ENCODE data around the gene SLC66A1.

GRCh38 chr1:19337289-19337688 is 25.2 kb downstream of the SLC66A1 start:
- TF ChIP-seq POLR2A (IDR thresholded peaks at IDR 0.05; ENCODE audit: low read length): no peak
- TF ChIP-seq GATA1 (IDR thresholded peaks at IDR 0.05; ENCODE audit: low read depth, low read length): no peak

Data from erythroblast (primary cell).